Superior temporal gyrus (tissue), 1 donor: Measurements from ENCODE around the gene DENND5A.
"Not testable (repeated sequence)": the region's sequence is repeated elsewhere in the genome, so short reads cannot be mapped to it uniquely, and the experiment has no call there.

ENCODE experiments used
- DNase-seq: peaks from one replicate; pipeline ENCODE4 v3.0.0-alpha.2; 2016; ENCODE audit errors: extremely low spot score

DENND5A gene

GRCh38 chr11:9138612-9139579 is 126.3 kb downstream of the DENND5A start:
- DNase-seq: no peak

DNA sequence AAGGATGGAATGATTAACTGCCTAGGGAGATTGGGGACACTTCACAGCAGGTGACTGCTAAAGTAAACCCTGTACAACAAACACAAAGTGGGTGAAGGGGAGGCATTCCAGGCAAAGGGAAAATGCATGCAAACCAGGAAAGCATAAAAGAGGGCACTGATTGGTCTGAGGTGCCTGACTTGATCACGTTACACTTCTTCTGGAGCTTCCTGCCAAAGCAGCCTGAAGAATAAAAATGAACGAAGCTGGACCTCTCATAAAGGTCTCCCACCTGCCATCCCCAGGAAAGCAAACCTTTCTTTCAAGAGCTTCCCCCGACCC is 127.1 kb downstream of the DENND5A start:
- DNase-seq: no peak

GRCh38 chr11:9137293-9138132 is 127.6 kb downstream of the DENND5A start:
- peak; percentile 83 for DNase-seq

DNA sequence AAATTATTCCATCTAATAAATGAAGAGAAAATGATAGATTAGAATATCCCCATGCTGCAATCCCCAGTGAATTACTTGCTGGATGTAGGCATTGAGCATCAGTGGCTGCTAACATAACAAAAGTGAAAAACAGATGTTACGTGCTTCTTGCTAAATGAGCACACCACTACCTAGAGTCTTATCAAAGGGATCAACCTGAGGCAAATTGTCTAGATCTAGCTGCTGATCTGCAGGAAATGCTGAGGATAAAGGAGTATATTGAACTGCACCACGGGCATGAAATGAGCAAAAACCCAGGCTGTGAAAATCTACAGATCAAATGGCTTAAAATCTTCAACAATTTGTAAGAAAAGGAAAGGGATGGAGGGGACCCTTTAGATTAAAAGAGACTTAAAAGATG is 128.4 kb downstream of the DENND5A start:
- DNase-seq: no peak

- DNase-seq: no peak
Measured at GRCh38 chr11:9133956-9134355, 131.2 kb downstream of the DENND5A start.

DNA sequence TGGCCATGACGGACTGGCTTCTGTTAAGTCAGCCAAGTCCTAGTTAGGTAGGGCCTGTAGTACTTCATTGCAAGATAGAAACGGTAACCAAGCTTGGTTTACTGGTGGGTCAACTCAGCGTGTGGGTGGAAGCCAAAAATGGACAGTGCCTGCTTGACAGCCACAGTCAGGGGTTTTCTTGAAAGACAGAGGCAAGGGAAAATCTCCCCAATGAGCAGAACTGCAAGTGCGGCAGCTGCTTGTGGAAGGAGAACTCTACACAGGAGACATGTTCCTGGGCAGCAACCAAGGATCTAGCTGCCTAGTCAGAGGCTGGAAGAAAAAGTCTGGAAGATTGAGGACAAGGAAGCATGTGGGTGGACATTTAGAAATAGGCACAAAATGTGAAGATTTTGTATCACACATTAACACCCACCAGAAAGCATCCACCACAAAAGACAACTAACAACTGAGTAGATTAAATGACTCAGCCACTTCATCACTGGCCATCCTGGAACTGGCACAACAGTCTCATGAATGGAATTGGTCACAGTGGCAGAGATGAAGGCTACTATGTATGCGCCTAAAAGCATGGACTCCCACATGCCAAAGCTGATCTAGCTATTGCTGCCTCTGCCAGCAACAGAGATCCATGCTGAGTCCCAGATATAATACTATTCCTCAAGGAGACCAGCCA is 132.8 kb downstream of the DENND5A start:
- DNase-seq: peak; percentile 70

DNA sequence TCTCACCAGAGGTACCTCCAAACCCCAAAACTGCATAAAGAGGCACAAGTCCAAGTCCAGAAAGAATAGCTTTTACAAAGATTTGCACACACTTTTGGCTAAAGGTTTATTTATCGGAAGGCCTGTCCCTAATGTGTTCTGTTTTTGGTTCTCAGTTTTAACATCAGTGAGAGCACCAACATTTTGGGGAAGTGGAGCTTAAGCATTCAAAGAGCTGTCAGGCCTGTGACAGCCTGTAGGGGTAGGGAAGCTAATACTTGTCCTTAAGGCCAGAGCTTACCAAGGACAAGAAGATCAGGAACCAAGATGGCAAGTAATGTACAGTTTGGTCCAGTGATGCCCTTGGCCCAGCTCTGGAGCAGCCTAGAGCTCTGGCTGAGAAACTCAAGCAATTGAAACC is 134.9 kb downstream of the DENND5A start:
- no peak for DNase-seq

GRCh38 chr11:9126636-9127035 is 138.5 kb downstream of the DENND5A start:
- no peak for DNase-seq

DNA sequence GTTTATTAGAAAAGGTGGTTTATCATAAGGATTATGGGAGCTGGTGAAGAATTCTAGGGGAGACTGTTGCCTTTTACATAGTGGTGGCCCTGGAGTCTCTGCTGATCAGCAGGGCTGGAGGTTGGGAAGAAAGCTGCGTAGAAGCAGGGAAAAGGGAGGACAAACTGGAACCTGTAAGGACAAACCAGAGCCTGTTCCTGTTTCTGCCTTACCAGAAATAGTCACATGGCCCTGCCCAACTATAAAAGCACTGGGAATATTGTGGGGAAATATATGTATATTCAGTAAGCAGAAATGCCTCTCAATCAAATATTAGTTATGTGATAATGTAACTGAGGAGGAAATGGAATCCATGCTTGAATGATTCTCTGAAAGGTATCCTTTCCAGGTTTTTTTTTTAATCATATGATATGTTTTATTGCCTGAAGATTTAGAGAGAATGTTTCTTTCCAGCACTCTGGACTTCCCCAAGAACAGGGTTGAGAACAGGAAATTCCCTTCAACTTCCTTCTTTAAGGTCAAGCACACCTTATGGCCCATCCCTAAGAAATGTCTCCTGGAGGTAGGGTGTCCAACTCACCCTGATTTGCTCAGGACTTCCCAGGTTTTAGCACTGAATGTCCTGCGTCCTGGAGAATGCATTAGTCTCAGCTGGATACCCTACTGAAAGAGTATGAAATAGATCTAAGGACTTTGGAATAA is 139.8 kb downstream of the DENND5A start:
- DNase-seq: no peak

DNA sequence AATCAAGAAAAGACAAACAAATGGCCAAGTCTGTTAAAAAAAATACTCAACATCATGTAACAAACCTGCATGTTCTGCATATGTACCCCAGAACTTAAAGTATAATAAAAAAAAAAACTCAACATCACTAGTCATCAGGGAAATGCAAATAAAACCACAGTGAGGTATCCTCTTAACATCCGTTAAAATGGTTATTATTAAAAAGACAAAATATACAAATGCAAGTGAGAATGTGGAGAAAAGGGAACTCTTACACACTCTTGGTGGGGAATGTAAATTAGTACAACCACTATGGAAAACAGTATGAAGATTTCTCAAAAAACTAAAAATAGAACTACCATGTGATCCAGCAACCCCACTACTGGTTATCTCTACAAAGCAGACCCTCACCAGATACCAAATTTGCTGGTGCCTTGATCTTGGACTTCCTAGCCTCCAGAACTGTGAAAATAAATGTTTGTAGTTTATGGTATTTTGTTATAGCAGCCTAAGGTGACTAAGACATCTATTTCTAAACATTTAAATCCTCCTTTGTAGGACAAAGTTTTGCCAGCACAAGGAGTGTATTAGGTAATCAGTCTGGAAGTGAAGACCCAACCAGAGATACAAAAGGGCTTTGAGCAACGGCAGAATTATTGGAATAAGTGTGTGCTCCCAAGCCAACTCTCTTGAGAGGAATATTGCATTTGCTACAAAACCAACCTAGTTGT is 141.4 kb downstream of the DENND5A start:
- no peak for DNase-seq

GRCh38 chr11:9121469-9121796 is 143.7 kb downstream of the DENND5A start:
- no peak for DNase-seq

DNA sequence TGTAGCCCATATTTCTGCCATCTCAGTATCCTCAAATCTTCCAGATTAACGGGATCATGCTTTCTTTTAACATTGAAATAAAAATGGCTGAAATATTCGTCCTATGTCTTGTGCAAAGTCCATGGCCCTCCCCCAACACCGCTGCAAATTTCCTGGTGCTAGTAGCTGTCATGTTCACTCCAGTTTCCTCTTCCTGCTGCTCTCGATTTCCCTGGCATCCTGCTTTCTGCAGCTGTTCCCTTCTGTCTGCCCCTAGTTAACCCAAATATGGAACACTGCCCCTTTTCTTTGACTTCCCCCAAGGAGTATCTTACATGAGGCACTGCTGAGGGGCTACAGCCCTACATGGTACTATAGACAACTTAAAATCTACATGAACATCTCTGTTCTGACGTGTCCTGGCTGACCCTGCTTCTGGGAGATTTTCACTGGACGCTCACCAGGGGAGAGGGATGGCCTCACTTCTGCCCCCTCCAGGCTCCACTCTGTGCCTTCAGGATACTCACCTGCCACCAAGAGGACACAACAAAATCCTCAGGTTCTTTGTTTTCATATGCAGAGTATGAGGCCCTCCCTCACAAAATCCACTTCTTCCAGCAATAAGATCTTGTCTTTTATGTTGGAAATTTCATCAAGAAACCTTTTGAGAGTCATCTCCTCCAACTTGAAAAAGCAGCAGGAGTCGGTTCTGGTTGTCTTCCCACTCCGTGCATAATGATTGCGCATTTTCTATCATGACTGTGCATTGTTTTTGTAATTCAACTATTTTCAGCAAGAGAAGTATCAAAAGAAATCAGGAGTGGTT is 144.3 kb downstream of the DENND5A start:
- no peak for DNase-seq

DNA sequence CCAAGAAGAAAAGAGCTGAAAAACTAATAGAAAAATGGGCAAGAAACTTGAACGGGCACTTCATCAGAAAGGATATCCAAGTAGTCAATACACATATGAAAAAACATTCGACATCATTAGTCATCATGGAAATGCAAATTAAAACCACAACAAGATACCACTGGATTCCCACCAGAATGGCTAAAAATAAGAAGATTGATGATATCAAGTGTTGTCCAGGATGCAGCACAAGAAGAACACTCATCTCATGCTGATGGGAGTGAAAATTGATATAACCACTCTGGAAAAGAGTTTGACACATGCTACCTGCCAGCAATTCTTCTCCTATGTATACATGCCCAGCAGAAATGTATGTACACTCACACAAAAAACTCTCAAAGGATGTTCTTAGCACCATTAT is 146.9 kb downstream of the DENND5A start:
- no peak for DNase-seq

GRCh38 chr11:9112075-9112474 is 153.1 kb downstream of the DENND5A start:
- no peak for DNase-seq

DNA sequence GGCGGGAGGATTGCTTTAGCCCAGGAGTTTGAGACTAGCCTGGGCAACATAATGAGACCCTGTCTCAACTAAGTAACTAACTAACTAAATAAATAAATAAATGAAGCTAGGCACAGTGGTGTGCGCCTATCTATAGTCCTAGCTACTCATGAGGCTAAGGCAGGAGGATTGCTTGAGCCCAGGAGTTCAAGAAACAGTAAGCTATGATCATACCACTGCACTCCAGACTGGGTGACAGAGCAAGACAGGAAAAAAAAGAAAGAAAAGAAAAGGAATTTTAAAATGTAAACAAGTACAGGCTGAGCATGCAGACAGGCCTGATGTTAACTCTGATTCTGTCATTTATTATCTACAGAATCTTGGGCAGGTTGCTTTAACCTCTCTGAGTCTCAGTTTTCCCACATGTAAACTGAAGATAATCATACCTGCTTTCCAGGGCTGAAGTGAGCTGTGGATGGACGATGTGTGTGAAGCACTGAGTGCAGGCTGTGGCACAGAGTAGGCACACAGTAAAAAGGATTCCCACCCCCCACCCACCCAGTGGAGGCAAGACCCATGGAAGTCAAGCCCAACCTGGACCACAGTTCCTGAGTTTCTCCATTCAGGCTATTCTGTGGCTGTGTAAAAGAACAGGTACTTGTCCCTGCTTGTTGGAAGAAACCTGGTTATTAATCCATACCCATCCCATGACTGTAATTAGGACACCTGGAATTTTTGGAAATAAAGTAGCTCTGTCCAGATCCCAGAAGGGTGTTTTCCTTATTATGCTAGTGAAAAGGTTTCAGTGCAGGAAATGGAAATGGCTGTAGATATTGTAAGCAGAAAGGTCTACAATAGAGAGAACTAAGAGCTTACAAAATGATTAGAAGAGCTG is 155.1 kb downstream of the DENND5A start:
- no peak for DNase-seq

- DNase-seq: no peak
Measured at GRCh38 chr11:9104580-9104979, 160.6 kb downstream of the DENND5A start.

- no peak for DNase-seq
Measured at GRCh38 chr11:9103542-9104276, 161.4 kb downstream of the DENND5A start.

DNA sequence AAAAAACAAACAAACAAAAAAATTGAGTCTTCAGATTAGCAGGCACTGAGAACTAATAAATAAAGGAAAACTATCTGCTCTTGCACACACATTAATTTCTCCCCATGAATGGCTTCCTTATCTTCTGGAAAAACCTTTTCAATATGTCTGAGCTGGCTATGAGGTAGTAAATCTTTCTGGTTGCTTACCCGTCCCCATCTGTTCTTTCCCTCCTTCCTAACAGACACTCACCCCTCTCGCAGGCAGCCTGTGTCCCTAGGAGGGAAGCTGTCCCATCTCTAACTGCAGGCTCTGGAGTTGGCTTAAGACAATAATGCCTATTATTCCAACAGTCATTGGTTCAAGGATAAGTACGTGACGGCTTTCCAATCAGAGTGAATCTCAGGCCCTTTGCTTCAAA is 165.5 kb downstream of the DENND5A start:
- DNase-seq: no peak

DNA sequence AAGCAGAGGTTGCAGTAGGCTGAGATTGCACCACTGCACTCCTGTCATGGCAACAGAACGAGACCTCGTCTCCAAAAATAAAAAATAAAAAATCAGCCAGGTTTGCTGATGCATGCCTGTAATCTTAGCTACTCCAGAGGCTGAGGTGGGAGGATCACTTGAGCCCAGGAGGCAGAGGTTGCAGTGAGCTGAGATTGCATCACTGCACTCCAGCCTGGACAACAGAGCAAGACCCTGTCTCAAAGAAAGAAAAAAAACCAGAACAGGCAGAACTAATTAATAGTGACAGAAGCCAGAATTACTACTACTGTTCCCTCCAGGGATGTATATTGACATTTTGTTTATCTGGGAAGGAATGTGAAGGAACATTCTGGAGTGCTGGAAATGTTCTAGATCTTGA is 166.7 kb downstream of the DENND5A start:
- not testable (repeated sequence) for DNase-seq
